Measurements from ENCODE around the gene RACK1. TPM values are rescaled to one million over a fixed set of nuclear protein-coding genes. Genes with fewer than 3 reads are reported as not detected.

Gene RACK1
- total and polyA plus RNA-seq, 2 of the 13 experiments (the other 11 are each of a cell fraction or from before 2014, with no cell fraction given) = 2,514 to 6,141 TPM

DNA sequence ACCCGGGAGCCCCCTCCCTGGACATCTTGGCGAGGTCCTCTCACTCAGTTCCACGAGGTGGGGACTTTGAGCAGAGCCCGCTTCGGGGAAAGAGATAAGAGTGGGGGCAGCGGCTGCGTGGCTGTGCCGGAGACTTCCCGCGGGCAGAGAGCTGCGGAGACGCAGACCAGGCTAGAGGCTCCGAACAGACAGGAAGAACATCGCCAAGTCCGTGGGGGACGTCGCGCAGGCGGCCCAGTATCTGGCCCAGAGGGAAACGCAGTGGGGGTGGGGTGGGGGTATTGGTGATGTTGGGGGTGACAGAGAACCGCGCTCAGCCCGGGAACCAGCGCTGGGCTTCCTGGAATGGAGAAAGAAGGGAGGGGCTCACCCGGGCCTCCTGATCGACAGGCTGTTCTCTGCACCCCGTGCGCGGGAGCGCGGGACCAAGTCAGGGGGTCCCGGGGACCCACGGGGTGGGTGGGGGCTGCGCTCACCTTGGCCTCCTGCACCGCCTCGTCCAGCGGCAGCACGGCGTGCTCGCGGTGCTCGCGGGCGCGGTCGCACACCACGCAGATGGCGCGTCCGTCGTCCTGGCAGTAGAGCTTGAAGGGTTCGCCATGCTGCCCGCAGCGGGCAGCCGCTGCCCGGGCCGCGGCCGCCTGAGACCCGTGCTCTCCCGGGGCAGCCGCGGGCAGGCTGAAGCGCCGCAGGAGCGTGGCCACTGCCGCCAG is 39.4 kb downstream of the RACK1 start:
- ATAC-seq (peak; percentile 4), DNase-seq (ENCODE audit: low spot score) (no peak), FAIRE-seq (no peak)
- Histone ChIP-seq H3K27me3 (ENCODE audit: control insufficient read depth in 1 of 2, insufficient read depth in 2 of 2, low read length in 2 of 2) (peaks cover 4 to 65% of the 10 kb centered on the region in 2 experiments; a peak in 4 of 5 replicates), H3K27ac (ENCODE audit: extremely low read length, insufficient read depth, low read length) (no peak overlapping the region), H2AFZ (ENCODE audit: low read length) (no peak overlapping the region), H3K79me2 (ENCODE audit: insufficient read depth, low read length) (no peaks in the 10 kb centered on the region), H3K4me2 (ENCODE audit: low read depth, low read length) (peak overlapping the region; percentile 97), H3K4me3 (replicated peaks in 1 of 3; ENCODE audit: insufficient read depth in 1 of 3, low read depth in 2 of 3, low read length in 3 of 3) (peak overlapping the region; percentile 56 to 82 (median 67)), H3K36me3 (replicated peaks in 1 of 2; ENCODE audit: control insufficient read depth in 1 of 2, insufficient read depth in 2 of 2, low read length in 2 of 2) (no peaks in the 10 kb centered on the region), H3K9me3 (ENCODE audit: low read length) (no peaks in the 10 kb centered on the region), H3K4me1 (ENCODE audit: insufficient read depth, low read length) (peaks cover 38% of the 10 kb centered on the region), H4K20me1 (ENCODE audit: insufficient read depth, low read length) (no peaks in the 10 kb centered on the region), H3K9ac (ENCODE audit: insufficient read depth, low read depth, low read length) (no peak overlapping the region)
- ChIA-PET POLR2A (interaction anchor here (1.2 to 7.4 kb wide), 2 partner anchors 12 to 19 kb away, joined by 3 to 104 read pairs; no protein-coding TSS in a partner anchor), CTCF (ENCODE audit: low intra/inter-chr PET ratio, low total read pairs) (no interaction called here)
- in situ Hi-C loops (cut with HindIII; ENCODE audit: extremely low pct_ligation_motif_present, low pct_unique_long_range_greater_than_20kb) = no loop called here
- TF ChIP-seq, protein P1, sequence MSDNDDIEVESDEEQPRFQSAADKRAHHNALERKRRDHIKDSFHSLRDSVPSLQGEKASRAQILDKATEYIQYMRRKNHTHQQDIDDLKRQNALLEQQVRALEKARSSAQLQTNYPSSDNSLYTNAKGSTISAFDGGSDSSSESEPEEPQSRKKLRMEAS (IDR thresholded peaks at IDR 0.05) = peak; percentile 46; the same call in 1 of the 2 replicates
- peak; percentile 91 for TF ChIP-seq ZNF777 (CRISPR knock-in tag; IDR thresholded peaks at IDR 0.05)
- TF ChIP-seq, protein P2, sequence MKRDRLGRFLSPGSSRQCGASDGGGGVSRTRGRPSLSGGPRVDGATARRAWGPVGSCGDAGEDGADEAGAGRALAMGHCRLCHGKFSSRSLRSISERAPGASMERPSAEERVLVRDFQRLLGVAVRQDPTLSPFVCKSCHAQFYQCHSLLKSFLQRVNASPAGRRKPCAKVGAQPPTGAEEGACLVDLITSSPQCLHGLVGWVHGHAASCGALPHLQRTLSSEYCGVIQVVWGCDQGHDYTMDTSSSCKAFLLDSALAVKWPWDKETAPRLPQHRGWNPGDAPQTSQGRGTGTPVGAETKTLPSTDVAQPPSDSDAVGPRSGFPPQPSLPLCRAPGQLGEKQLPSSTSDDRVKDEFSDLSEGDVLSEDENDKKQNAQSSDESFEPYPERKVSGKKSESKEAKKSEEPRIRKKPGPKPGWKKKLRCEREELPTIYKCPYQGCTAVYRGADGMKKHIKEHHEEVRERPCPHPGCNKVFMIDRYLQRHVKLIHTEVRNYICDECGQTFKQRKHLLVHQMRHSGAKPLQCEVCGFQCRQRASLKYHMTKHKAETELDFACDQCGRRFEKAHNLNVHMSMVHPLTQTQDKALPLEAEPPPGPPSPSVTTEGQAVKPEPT (CRISPR knock-in tag; IDR thresholded peaks at IDR 0.05; ENCODE audit: low read depth) = no peak
- TF ChIP-seq KDM2A (CRISPR knock-in tag; IDR thresholded peaks at IDR 0.05; ENCODE audit: borderline replicate concordance, low read depth) = 0 out of 2 replicates have a peak, but pooled peaks have one; percentile 11
- TF ChIP-seq, protein P3, sequence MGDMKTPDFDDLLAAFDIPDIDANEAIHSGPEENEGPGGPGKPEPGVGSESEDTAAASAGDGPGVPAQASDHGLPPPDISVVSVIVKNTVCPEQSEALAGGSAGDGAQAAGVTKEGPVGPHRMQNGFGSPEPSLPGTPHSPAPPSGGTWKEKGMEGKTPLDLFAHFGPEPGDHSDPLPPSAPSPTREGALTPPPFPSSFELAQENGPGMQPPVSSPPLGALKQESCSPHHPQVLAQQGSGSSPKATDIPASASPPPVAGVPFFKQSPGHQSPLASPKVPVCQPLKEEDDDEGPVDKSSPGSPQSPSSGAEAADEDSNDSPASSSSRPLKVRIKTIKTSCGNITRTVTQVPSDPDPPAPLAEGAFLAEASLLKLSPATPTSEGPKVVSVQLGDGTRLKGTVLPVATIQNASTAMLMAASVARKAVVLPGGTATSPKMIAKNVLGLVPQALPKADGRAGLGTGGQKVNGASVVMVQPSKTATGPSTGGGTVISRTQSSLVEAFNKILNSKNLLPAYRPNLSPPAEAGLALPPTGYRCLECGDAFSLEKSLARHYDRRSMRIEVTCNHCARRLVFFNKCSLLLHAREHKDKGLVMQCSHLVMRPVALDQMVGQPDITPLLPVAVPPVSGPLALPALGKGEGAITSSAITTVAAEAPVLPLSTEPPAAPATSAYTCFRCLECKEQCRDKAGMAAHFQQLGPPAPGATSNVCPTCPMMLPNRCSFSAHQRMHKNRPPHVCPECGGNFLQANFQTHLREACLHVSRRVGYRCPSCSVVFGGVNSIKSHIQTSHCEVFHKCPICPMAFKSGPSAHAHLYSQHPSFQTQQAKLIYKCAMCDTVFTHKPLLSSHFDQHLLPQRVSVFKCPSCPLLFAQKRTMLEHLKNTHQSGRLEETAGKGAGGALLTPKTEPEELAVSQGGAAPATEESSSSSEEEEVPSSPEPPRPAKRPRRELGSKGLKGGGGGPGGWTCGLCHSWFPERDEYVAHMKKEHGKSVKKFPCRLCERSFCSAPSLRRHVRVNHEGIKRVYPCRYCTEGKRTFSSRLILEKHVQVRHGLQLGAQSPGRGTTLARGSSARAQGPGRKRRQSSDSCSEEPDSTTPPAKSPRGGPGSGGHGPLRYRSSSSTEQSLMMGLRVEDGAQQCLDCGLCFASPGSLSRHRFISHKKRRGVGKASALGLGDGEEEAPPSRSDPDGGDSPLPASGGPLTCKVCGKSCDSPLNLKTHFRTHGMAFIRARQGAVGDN (CRISPR knock-in tag; IDR thresholded peaks at IDR 0.05) = peak; percentile 8; the same call in 1 of the 2 replicates
- TF ChIP-seq, protein P4, sequence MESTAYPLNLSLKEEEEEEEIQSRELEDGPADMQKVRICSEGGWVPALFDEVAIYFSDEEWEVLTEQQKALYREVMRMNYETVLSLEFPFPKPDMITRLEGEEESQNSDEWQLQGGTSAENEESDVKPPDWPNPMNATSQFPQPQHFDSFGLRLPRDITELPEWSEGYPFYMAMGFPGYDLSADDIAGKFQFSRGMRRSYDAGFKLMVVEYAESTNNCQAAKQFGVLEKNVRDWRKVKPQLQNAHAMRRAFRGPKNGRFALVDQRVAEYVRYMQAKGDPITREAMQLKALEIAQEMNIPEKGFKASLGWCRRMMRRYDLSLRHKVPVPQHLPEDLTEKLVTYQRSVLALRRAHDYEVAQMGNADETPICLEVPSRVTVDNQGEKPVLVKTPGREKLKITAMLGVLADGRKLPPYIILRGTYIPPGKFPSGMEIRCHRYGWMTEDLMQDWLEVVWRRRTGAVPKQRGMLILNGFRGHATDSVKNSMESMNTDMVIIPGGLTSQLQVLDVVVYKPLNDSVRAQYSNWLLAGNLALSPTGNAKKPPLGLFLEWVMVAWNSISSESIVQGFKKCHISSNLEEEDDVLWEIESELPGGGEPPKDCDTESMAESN (CRISPR knock-in tag; conservative IDR thresholded peaks at IDR 0.05) = 0 out of 2 replicates have a peak, but pooled peaks have one; percentile 33
- no peak for TF ChIP-seq MEF2D (CRISPR knock-in tag; IDR thresholded peaks at IDR 0.05)
- TF ChIP-seq EEA1 (CRISPR knock-in tag; IDR thresholded peaks at IDR 0.05; ENCODE audit: borderline replicate concordance) = no peak
- TF ChIP-seq KAT8 (CRISPR knock-in tag; IDR thresholded peaks at IDR 0.05) = no peak
- peak; percentile 81 for TF ChIP-seq BCL6 (CRISPR knock-in tag; IDR thresholded peaks at IDR 0.05)
- 0 out of 2 replicates have a peak, but pooled peaks have one; percentile 12 for TF ChIP-seq ZSCAN25 (CRISPR knock-in tag; IDR thresholded peaks at IDR 0.05)
- WGBS (ENCODE audit: low lambda C conversion rate) = under 1% methylated on average over 19 of the region's 67 CpGs
- no TSS peak for BruUV-seq (replicated peaks)
- intact Hi-C loops (cut with micrococcal nuclease; ENCODE audit: unreplicated experiment) = no loop called here

Data from HepG2 (cell line).